ENCODE data around the gene KPNA4.

KPNA4 gene

GRCh38 chr3:160448845-160449635 lies 116.3 kb downstream of the KPNA4 start:
- peak in 1 of 2 experiments; percentile 41 for DNase-seq

GRCh38 chr3:160447544-160447943 lies 117.8 kb downstream of the KPNA4 start:
- DNase-seq = no peak

DNA sequence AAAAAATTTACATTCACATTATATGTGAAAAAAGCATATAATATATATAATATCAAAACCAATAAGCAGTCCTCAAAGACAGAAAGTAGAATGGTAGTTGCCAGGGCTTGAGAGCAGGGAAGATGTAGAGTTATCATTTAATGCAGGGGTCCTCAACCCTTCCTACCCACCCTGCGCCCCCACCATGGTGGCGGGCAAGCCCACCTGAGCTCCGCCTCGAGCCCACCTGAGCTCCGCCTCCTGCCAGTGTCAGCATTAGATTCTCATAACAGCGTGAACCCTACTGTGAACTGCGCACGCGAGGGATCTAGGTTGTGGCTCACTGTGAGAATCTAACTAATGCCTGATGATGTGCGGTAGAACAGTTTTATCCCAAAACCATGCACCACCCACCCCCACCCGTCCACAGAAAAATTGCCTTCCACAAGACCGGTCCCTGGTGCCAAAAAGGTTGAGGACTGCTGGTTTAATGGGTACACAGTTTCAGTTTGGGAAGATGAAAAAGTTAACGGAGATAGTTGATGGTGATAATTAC lies 118.8 kb downstream of the KPNA4 start:
- no peak for DNase-seq

DNA sequence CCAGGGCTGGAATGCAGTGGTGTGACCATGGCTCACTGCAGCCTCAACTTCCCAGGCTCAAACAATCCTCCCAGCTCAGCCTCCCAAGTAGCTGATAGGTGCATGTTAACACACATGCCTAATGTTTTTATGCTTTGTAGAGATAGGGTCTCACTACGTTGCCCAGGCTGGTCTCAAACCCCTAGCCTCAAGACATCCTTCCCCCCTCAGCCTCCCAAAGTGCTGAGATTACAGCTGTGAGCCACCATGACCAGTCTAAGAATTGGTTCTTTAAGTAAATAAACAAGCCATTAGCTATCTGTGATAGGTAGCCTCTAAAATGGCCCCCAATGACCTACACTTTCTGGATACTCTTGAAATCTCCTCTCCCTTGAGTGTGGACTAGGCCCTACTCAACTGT lies 119.5 kb downstream of the KPNA4 start:
- no peak for DNase-seq
